ENCODE results near the gene NPHP4.

The NPHP4 gene

DNA sequence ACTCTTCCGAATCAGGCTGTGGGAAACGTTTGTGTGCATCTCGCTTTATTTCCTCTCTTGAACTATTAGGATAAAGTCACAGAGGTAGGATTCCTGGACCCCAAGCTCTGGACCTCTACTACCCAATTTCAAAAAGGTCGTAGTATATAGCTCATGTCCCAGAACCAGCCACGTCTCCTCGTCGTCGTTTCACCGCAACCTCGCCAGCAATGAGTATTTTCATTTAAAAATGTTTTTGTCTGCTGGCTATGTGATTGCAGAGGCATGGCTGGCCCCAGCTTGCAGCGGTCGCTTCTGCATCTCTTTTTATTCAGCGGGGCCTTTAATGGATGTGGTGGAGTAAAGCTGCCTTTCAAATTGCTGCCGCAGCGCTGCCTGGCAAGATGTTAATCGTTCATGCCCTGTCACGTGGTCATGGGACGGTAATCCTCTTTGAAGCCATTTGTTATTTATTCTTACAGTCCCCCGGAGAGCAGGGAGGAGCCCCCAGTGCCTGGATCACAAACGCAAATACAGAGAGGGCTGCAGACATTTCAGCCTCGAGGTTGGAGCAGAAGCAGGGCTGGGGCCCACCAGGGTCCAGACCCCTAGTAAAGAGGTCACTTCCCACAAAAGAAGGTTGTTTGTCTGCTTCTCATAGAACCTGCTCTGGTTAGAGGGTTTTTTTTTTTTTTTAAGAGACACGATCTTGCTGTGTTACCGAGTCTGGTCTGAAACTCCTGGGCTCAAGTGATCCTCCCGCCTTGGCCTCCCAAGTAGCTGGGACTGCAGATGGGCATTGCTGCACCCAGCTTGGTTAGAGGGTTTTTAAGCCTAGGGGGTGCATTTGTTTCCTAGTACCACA, 11.6 kb upstream of the NPHP4 start:
- no peak for DNase-seq (ENCODE audit: low read depth)

DNA sequence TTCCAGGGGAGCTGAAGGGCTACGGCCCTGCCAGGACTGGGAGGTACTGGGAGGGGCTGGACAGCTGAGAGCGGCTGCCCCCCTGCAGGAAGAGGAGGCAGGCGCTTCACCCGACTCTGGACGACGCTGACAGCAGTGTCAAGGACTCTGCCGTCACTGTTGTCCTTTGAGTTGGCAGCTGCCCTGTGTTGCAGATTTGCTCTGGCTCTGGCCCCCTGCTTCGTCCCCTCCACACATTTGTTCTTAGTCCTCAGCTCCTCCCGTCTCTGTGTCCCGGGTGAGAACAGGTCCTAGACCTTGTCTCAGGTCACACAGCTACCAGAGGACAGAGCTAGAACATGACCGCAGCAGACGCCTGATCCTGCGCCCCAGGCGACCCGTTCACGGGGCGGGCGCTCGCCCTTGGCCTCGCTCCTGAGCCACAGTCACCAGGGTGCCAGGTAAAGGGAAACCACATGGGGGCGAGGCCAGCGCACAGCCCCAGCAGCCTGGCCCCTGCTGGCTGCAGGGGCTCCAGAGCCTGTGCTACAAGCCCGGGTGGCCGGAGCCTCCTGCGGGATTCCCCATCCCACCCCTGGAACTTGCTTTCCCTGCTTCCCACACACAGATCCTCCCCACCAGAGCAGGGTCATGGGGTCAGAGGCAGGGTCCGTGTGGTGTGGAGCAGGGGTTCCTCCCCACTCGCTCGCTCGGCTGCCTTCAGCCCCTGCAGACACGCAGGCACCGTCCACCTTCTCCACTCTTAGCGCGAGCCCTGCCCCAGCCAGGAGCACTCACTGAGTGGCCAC, 10.7 kb upstream of the NPHP4 start:
- no peak for DNase-seq (ENCODE audit: low read depth)

DNA sequence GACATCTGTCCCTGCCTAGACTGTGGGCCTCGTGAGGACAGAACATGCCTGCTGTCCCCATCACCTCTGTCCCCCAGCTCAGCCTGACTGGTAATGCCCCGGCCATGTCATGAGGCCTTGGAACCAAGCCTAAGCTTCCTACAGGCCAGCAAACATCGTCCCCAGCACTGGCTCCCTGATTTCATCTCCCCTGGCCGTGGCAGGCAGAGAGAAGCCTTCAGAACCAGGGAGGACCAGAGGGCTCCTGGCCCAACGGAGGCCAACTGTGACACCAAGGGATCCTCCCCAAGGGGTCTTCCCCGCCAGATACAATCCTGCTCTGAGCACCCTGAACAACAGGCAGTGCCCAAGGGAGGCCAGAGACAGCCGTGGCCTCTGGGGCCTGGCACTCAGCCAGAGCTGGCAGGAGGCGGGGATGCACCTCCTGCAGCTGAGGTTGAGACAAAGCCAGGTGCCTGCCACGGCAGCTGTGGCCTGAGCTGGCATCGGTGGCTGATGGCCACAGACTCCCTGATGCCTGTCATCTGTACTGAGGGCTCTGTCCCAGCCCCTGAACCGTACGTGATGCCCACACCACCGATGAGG, 9.9 kb upstream of the NPHP4 start:
- no peak for DNase-seq (ENCODE audit: low read depth)

DNA sequence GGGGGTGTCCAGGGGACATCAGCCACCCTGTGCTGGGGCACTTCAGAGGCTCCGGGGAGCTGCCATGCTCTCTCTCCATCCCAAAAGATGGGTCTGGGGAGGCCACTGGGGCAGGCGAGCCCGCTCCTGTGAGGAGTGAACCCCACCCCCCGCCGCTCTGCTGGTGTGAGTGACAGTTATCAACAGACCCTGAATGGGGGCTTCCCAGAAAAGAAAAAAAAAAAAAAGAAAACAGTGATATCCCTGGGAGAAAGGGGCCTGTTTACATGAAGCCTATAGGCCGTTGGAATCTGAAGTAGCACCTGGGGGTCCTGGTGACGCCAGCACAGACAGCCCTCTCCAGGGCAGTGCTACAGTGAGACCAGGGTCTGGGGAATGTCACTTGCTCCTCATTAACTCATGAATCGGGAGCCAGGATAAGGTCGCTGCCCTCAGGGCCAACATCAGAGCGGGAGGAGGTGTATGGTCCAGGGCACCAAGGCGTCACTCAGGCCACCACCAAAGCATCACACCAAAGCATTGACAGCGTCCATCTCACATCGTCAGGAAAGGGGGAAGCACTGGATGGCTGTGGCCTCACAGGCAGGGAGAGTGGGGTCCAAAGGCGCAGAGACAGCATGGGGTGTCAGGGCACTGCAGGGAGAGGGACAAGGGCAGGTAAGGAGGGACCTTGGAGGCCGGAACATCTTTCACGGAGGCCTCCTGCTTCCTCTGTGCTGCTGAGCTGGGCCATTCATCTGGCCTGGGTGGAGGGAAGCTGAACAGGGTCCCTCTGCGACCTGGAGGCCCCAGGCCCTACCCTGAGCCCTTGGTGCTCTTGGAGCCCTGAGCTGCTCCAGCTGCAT, 8.4 kb upstream of the NPHP4 start:
- DNase-seq (ENCODE audit: low read depth): no peak

DNA sequence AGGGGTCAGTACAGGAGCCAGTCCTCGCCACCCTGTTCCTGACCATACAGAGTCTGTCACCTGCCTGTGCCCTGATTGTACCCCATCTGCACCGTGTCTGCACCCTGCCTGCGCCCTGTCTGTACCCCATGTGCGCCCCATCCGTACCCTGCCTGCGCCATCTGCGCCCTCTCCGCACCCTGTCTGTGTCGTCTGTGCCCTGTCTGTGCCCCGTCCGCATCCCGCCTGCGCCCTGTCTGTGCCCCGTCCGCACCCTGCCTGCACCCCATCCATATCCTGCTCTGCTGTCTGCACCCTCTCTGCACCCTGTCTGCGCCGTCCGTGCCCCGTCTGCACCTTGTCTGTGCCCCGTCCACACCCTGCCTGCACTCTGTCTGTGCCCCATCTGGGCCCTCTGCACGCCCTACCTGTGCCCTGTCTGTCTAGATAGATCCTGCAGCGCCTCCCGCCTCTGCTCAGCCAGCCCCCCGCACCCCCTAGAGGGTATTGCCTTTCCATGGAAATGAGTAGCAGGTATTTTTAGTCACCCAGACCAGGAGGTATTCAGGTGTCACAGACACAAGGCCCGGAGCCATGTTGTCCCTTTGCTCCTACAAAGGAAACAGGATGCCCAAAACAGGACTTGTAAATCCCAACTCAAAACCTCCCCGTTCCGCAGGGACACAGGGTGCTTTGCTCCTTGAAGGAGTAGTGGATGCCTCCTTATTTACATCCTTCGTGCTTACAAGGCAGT, 7.7 kb upstream of the NPHP4 start:
- DNase-seq (ENCODE audit: low read depth): no peak

DNA sequence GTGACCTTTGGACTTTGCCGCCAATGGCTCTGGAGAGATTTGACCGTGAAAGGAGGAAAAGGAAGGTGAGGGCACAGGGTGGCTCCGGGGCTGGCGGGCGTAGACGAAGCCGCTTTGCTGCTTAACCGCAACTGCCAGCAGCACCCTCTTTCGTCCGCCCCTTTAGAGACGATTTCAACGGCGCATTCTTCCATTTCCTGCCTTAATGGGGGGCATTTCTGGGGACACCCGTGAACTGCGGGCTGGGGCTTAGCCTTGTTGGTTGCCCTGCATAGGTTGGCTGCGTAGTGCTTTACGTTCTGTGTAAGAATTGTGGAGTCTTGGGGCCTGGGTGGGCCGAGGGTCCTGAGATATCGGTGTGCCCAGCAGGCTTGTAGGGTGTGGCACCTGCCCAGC, 6.7 kb upstream of the NPHP4 start:
- DNase-seq (ENCODE audit: low read depth): no peak

DNA sequence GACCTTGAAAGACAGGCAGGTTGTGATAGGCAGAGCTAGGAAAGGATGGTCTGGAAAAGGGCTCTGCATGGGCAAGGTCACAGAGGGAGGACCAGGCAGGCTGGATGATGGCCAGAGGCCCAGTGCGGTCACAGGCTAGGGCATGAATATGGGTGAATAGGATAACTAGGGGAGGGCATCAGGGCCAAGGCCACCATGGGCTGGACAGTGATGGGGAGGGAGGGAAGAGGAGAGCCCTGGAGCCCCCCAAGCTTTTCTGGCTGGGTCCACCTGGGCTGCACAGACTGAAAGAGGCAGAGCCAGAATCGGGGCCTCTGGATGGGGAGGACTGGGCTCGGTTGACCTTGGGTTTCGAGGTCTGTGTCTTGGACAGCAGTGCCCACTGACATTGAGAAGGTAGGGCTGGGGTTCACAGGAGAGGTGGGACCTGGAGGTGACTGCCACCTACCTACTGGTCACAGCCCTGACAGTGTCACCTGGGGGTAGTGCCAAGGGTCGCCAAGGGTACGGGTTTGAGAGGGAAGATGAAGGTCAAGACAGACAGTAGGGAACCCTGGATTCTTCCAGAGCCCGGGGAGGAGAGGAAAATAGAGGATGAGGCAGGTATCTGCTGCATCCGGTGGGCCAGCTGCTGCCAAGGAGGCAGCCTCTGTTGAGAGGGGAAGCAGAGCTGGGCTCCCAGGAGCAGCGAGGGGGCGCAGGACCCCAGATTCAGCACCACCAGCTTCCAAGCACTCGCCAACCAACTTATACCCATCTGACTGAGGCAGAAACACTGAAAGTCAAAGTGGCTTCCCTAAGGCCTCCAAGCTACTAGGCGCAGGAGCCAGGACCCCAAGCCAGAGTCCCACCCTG, 6.1 kb upstream of the NPHP4 start:
- no peak for DNase-seq (ENCODE audit: low read depth)

DNA sequence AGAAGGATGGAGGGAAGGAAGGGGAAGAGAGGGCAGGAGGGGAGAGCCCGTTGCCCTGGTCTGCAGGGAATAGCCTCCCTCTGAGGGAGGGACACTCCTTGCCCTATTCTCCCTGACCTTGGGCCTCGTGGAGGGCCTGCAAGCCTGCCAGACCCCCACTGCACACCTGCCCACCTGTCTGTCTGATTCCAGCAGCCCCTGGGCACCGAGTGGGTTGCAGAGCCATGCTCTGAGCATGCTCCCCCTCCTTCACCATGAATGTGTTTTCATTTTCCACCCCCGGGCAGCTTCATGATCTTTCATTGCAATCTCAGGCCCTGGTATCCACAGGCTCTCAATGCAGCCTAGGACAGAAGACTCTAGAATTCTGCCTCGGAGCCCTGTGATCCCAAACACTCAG, 5.1 kb upstream of the NPHP4 start:
- no peak for DNase-seq (ENCODE audit: low read depth)

DNA sequence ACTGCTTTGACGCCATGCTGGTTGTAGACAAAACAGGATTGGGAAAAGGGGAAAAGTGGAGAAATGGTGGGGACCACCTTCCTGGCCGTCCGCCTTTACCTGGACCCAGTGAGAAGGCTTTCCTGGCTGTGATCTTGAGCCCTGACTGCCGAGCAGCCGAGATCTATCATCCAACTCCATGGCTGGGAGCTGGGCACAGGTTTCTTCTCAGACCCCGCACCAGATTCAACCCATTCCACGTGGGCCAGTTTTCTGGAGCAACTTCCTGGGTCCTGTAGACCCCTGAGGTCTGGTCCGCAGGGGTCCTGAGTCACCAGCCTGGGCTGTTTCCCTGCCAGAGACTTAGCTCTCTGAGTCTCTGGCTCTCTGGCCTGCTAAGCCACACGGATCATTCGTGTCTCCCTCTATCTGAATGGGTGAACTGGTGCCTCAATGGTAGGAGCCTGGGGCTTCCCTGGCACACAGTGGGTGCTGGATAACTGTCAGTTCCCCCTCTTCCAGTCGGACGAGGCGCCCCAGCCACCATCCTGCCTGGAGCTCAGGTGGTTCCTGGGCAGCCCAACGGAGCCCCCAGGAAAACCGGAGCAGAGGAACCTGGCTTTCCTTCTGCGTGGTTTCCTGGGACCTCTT, 4.5 kb upstream of the NPHP4 start:
- DNase-seq (ENCODE audit: low read depth): no peak

DNA sequence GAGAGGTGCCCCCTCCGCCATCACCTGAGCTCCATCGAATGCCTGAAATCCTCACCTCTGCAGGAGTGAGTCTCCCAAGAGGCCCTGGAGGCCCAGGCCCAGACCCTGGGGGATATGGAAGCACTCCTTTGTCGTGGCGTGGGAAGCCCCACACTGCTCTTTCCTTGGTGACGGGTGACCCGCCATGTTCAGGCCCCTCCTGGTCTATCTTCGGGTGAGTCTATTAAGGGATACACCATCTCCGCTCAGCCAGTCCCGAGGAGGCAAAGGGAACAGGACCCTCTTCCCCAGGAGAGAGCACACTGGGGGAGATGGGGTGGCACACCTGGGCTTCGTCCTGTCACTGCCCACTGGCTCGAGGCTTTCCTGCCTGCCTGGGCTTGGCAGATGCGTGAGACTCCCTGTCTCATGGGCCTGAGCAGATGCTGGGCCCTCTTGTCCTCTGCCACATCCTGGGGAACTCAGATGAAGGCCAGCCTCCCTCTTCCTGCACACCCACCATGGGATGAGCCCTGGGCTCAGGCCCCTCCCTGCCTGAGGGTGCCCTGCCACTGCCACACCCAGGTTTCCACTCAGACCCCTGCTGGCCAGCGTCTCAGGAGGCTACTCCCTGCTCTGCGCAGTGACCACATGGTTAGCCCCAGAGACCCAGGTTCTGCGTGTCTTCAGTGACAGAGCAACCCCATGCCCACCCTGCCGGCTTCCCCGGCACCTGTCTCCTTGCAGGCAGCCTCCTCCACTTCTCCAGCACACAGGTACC, 3.8 kb upstream of the NPHP4 start:
- no peak for DNase-seq (ENCODE audit: low read depth)

DNA sequence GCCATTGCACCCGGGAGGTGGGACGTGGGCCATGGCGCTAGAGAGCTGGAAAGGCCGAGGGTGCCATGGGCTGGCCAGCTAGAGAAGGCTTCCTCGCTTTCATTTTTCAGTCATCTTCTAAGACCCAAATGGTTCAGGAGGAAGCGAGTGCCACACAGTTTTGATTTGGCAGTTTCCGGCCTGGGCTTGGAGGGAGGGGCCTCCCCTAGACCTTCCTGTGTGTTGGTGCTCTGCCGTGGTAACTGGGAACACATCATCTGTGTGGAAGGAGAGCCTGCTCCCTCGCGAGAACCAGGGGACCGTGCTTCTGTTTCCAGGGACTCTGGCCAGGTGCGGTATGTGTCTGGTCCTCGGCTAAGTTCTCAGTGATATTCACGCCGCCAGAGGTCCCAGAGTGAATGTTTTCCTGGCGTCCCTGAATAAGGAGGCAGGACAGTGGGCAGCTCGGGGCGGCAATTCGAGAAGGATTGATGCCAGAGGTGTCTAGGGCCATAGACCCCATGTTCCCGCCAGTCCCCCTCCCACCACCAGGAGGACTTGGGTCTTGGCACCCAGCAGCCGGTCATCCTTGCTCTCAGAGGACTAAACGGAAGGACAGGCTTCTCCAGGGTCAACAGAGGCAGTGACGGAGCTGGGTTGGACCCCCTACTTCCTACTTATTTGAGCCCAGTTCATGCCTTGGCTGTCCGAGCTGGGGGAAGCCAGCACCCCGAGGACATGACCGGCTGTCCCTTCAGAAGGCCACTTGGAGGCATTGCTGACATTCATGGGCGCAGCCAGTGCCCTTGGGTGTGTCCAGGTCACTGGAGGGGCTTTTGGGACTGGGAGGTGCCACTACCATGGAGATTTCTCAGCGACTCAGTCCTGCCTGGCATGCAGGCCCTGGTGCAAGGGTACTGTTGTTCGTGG, 2.7 kb upstream of the NPHP4 start:
- no peak for DNase-seq (ENCODE audit: low read depth)

DNA sequence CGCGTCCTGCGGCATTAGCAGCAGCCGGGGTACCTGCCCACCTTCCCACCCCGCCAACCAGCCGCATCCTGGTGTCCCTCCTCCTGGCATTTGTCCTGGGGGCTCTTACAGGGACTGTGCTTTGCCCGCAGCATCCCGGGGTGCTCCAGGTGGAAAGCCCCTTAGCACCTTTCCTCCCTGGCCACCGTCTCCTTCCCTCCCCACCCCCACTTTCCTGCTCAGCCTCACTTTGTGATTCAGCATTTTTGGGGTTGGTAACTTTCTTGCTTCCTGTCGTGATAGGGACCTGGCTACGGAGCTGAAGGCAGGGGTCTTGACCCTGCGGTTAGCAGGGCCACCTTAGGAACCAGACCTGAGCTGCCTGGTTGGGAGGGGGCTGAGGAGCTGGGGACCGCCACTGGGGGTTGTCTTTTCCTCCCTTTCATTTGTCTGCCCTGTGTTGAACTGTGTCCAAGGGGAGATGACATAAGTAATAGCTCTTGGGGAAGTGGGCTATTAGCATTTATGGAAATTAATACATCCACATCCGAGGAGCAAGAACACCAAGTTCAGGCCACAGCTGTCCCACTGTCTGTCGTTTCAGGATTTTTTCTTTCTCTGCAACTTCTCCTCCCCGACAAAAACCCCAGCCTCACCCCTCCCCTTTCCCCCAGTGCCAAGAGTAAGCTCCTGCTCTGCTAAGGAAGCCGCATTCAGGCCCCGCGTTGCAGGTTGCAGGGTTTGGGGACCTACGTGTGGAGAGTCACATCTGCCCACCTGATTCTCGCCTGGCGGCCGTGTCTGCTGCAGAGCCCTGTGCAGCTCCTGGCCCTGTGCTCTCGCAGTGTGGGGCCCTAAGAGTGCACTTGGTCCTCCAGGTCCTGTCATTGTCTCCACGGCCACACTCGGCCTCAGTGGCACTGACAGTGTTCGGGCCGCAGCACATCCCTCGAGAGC, 1.6 kb upstream of the NPHP4 start:
- no peak for DNase-seq (ENCODE audit: low read depth)

DNA sequence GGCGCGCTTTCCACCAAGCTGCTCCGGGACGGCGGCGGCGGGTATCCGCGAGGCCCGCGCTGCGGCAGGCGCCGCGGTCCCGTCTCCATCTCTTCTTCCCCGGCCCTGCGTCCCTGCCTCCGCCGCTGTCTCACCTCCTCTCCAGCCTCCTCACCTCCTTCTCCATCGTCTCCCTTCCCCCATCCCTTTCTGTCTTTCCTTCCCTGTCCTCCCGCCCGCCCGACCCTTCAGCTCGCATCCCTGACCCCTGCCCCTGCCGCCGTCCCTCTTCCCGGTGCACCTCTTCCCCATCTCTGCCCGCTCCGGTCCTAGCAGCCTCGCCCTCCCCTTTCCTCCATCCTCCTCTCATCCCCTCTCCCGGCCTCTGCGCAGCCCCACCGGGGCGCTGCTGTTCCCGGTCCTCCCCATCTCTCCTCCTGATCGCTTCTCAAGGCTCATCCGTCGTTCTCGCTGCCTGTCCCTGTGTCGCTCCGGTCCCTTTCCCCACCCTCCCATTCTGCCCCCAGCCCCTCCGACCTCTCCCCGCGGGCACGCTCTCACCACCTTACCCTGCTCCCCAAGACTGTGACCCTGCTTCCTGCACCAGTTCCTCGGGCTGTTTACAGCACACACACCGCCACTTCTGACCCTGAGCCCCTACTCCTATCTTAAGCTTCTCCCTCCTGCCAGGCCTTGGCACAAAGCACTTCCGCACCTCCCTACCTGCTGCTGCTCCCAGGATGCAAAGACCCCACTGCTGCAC, 760 bp upstream of the NPHP4 start:
- DNase-seq (ENCODE audit: low read depth): no peak

DNA sequence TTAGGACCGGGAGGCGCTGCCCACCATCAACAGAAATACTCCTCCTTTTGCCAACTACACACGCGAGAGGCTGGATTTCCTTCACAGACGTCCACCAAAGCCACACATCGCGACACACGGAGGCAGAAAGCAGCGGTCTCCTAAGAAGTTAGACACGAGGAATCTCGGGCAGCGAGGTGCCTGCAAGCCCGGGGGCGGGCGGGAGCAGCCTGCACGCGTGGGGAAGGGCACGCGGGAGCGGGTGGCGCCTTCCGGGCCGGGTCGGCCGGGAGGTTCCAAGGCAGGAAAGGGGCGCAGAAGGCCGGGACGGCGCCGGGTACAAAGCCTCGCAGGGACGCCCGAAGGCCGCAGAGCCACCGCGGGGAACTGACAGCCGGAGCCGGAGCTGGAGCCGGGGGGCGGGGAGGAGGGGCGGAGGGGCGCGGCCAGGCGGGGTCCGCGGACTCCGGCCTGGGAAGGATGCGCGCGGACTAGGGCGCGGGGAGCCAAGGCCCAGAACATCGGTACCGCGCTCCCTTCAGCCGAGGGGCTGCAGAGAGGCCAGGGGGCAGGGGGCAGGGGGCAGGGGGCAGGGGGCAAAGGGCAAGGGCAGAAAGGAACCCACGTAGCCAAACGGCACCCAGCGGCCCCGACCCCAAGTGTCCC, 722 bp downstream of the NPHP4 start:
- no peak for DNase-seq (ENCODE audit: low read depth)

DNA sequence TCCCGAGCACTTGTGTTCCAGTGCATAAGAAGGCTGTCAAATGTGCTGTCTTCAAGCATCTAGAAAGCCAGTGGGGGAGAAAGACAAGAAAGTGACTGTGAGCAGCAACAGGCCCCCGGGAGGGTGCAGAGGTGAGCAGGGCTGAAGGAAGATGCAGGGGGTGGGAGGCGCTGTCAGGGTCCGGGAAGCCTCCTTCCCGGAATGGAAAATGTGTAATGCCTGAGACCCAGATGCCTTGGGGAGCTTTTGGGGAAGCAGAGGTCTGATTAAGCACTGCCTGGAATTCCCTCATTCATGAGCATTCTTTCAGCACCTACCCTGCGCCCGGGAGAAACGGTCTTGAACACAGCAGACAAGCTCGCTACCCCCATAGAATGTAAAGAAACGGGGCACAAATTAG, 1.3 kb downstream of the NPHP4 start:
- DNase-seq (ENCODE audit: low read depth): no peak

DNA sequence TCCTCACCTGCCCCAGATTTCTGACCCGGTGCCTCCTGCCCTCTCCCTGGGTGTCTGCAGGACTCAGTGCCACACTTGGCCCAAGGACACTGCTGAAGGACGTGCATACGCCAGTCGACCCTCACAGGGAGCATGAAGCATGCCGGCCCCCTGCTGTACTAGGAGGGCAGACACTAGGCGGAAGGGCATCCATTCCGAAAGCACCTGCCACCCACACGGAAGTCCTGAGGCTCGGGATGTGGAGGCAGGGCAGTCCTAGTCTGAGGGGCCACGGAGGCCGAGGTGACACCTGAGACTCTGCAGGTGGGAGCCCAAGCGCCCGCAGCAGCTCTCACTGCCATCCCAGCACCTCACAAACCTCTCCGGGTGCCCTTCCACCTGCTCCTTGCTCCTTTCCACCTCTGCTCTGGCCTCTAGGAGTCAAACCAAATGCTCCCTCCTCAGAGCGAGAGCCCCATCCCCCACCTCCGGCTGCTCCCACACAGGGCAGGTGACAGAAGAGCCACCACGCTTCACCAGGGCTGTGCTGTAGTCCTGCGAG, 2.4 kb downstream of the NPHP4 start:
- no peak for DNase-seq (ENCODE audit: low read depth)
